NCI-H2107 treated with DMSO at 0.1 percent for 48 hours (cell line): Measurements from ENCODE around the gene POLR3E.
"Not testable (repeated sequence)": the region's sequence is repeated elsewhere in the genome, so short reads cannot be mapped to it uniquely, and the experiment has no call there.

Source experiments
- DNase-seq: peaks from one replicate; lab custom pipeline; 2025; ENCODE audit not compliant: unreplicated experiment; lab: John Stamatoyannopoulos, UW

POLR3E gene

DNA sequence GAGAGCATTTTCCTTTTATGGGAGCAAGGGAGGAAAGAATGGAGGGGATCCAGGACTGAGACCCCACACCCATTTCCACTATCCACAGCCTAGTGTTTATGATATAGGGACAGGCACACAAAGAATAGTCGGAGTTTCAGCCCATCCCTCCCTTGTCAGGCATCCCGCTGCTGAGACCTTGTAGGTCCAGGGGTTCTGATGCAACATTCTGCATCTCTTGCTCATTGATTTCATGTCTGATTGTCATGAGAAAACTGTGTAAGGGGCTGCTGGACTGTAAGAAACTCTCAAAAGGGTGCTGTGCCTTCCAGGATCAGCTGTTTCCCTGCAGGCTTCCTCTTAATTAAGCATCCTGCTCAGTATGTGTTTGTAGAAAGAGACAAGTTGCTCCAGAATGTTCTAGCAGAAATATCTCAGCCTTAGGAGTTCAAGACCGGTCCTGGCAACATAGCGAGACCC, 5.3 kb upstream of the POLR3E start:
- no peak for DNase-seq

DNA sequence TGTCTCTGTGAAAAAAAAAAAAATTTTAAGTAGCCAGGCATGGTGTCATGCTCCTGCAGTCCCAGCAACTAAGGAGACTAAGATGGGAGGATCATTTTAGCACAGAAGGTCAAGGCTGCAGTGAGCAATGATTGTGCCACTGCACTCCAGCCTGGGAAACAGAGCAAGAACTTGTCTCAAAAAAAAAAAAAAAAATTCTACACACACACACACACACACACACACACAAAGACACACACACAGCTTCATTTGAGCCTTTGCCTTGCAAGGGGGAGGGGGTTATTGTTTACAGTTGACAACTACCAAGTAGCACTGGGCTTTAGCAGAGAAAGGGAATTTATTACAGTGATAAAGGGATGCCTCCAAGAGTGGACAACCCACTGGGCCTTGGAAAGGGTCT, 4.9 kb upstream of the POLR3E start:
- no peak for DNase-seq

GRCh38 chr16:22293137-22294106, 3.8 kb upstream of the POLR3E start:
- no peak for DNase-seq

DNA sequence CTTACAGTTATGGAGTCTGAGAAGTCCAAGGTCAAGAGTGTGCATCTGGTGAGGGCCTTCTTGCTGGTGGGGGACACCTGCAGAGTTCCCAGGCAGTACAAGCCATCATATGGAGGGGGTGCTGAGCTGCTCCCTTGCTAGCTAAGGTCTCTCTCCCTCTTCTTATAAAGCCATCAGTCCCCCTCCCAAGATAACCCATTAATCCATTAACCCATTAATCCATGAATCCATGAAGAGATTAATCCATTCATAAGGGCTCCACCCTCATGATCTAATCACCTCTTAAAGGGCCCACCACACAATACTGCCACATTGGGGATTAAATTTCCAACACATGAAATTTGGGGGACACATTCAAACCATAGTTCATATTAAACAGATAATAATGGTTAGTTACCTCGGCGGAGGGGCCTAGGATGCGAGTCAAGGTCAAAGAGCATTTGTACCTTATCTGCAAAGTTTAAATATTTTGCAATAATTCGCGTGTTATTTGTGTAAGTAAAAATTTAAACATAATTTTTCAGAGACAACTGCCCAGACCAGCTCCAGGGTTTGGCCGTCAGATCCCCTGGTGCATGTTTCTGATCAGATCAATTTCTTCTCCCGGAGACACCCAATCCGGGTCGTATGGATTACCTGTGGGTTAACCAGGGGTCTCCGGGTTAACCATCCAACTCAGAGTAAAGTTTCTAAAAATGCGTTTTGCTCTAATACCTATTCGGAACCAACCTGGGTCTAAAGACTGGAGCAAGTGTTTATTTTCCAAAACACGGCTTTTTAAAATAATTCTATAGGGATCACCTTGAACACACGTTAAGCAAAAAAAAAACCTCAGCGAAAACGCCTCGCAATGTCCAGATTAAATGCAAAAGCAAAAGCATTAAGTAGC, 740 bp upstream of the POLR3E start:
- no peak for DNase-seq

DNA sequence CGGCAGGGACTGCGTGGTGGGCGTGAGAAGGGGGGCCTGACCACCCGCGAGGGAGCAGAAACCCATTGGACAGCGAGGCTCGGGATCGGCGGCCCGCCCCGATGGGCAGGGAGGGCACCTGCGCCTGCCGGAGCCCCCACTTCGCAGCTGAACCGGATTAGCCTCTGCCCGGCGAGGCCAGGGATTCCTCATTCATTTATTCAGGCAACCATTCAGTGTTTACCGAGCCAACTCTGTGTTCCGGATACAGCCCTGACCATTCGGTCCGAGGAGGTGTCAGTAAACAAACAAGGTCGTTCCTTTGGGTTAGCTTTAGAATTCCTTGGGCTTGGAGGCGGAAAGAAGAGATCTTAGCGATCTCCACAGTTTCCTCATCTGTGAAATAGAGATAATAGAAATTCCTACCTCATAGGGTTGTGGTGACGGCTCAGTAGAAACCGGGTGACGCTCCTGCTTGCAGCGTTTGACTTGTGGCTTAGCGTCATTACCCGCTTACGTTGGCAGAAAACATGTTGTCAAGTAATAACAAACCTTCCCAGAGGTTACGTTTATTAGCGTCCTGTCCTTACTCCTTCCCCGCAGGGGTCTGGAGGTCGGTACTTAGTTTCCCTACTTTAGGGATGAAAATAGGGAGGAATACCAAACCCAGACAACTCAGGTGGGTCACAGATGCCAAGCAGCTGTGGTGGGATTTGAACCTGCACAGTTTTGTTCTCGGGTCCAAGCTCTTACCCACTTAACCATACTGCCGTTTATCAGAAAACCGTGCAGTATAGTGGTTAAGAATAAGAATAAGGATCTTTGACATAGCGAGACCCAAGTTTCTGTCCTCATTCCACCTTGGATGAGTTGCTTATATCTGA, 893 bp downstream of the POLR3E start:
- DNase-seq: peak; percentile 72

- no peak for DNase-seq
Observed at GRCh38 chr16:22299036-22299435, 1.8 kb downstream of the POLR3E start.

- no peak for DNase-seq
Observed at GRCh38 chr16:22300427-22301071, 3.3 kb downstream of the POLR3E start.

DNA sequence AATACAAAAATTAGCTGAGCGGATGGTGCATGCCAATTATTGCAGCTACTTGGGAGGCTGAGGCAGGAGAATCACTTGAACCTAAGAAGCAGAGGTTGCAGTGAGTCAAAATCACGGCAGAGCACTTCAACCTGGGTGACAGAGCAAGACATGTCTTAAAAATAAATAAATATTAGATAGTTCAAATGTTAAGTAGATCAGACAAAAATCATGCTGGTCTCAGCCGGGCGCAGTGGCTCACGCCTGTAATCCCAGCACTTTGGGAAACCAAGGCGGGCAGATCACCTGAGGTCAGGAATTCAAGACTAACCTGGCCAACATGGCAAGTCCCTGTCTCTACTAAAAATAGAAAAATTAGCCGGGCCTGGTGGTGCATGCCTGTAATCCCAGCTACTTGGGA, 4.2 kb downstream of the POLR3E start:
- not testable (repeated sequence) for DNase-seq

GRCh38 chr16:22302776-22303363, 5.7 kb downstream of the POLR3E start:
- DNase-seq: no peak

GRCh38 chr16:22304411-22304810, 7.2 kb downstream of the POLR3E start:
- no peak for DNase-seq

GRCh38 chr16:22306788-22307187, 9.6 kb downstream of the POLR3E start:
- no peak for DNase-seq

DNA sequence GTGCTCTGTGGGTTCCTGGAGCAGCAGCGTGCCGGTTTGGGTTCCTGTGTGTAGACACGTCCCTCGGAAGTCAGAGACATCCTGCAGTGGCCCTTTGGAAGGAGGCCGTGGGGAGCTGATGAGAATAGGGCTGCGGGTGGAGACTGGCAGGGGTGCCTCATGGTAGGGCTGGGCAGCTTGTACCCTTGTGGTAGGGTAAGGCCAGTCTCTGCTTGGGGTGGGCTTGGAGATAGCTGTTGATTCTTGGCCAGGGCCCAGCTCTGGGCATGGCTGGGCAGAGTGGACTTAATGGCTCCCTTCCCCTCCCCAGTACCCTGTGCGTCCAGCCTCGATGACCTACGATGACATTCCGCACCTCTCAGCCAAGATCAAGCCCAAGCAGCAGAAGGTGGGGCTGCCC, 10.6 kb downstream of the POLR3E start:
- DNase-seq: no peak

GRCh38 chr16:22308824-22309520, 11.8 kb downstream of the POLR3E start:
- no peak for DNase-seq

GRCh38 chr16:22311520-22311919, 14.3 kb downstream of the POLR3E start:
- DNase-seq: no peak

DNA sequence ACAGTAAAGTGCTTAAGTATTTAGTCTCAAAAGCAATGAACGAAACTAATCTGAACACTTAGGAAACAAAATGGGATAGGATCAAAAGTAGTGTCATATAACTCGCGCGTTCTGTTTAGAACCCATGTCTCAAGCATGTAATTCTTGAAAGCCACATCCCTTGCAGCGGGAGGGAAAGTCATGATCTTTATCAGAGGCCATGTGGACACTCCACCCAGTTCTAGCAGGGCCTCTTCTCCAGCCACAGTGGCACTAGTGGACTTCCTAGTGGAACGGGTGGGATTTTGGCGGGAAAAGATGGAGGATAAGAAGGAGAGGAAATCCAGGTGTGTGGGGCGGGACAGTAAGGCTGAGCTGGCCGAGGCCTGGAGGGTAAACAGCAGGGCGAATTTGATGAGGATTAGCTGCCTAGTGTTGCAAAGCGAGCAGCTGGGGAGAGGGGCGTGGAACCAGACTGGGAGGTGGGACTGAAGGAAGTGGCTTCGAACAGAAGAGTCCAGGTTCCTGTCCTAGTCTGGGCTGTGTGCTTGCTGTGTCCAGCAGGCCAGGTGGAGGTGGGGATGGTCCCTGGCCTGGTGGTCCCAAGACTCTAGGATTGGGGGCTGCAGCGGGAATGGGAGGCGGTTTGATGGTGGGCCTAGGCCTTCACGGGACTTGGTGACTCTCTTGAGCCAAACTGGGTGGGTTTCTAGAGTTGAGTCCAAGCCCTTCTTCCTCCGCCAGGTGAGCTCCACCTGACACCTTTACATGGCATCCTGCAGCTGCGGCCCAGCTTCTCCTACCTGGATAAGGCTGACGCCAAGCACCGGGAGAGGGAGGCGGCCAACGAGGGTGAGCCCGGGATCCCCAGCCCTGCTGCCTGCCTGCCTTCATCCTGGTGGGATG, 15.9 kb downstream of the POLR3E start:
- DNase-seq: no peak

GRCh38 chr16:22313876-22314470, 16.8 kb downstream of the POLR3E start:
- DNase-seq: no peak

DNA sequence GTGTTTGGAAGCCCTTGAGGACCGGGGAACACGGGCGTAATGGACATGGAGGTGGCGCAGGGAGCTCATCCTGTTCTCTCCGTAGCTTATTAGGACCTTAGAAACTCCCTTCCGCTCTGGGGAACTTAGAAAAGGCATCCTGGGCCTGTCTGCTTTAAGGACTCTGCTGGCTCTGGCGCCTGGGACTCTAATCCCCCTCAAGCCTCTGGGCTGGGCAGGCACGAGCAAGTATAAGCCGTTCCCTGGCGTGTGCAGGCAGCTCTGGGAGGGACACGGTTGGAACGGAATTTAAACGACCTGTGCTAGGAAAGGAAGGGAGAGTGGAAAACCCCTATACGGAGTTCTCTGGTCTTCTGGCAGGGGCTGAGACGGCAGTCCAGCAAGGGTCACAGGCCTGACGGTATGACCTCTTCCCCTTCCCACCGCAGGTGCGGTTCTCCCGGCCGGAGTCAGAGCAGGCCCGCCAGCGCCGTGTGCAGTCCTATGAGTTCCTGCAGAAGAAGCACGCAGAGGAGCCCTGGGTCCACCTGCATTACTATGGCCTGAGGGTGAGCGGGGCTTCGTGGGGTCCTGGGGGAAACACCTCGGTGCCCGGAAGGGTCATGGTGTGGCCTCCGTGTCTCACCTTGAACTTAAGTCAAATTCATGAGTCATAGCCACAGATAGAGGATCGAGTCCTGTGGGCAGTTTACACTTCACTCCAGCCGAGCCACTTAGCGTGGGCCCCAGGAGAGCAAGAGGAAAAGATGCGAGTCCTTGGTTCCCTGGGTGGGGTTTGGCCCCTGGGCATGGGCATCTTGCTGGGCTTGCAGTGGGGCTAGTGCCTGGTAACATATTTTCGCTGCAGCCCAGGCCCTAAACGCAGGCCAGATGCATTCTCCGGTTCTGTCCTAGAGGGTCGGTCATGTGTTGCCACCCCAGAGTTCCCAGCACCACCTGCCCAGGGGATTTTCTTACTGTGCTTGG, 17.7 kb downstream of the POLR3E start:
- DNase-seq: no peak
